Suprapubic skin (tissue), 4 donors: ENCODE data around the gene FGD5. TPM values are rescaled to one million over a fixed set of nuclear protein-coding genes. Genes with fewer than 3 reads are reported as not detected.

ENCODE experiments used
- DNase-seq, 2 donors: peaks; one replicate each; pipeline ENCODE4 v3.0.0-alpha.2; 2019; ENCODE audit warnings: low spot score in 2 of 2
- H3K27ac ChIP-seq: fragments of 200-600 bp; sonication (generic); one replicate; pipeline ENCODE4 v1.5.1; 2019
- H3K27me3 ChIP-seq: fragments of 200-600 bp; sonication (generic); one replicate; pipeline ENCODE4 v1.5.1; 2019
- H3K36me3 ChIP-seq: fragments of 200-600 bp; sonication (generic); one replicate; pipeline ENCODE4 v1.5.1; 2019
- H3K4me1 ChIP-seq: fragments of 200-600 bp; sonication (generic); one replicate; pipeline ENCODE4 v1.5.1; 2019
- H3K4me3 ChIP-seq: fragments of 200-600 bp; sonication (generic); one replicate; pipeline ENCODE4 v1.5.1; 2019; ENCODE audit warnings: mild to moderate bottlenecking
- H3K9me3 ChIP-seq: fragments of 200-600 bp; sonication (generic); one replicate; pipeline ENCODE4 v1.5.1; 2019
- EP300 ChIP-seq: sonication (generic); formaldehyde crosslinking; IDR thresholded peaks from one replicate; pipeline ENCODE4 v1.6.1; 2017; ENCODE audit warnings: antibody characterized with exemption
- POLR2A ChIP-seq, 2 donors: fragments of 450-650 bp; IDR thresholded peaks; one replicate each; pipeline ENCODE4 v1.6.1; 2017; ENCODE audit warnings: antibody characterized with exemption in 2 of 2, mild to moderate bottlenecking in 2 of 2, moderate library complexity in 2 of 2
- POLR2AphosphoS5 ChIP-seq, 3 donors: sonication (generic); formaldehyde crosslinking; IDR thresholded peaks; one replicate each; pipeline ENCODE4 v1.6.1; 2017; ENCODE audit warnings: antibody characterized with exemption in 3 of 3
- WGBS: methylation state at CpG from one replicate; pipeline ENCODE4 v1.1.5; 2018; 5-methylcytosine and 5-hydroxymethylcytosine counted together
- total RNA-seq, 4 donors: library from RNA; depleted of rRNA; stranded (reverse); fragments of >200 nt; gene quantifications; one replicate each; pipeline ENCODE4 v1.1.0, GENCODE V29; 2016
- TF ChIP-seq, protein P1 (sequence below), 2 donors: fragments of 200-600 bp in 1 of 2; fragments of 450-650 bp in 1 of 2; sonication (generic) in 1 of 2; IDR thresholded peaks; one replicate each; pipeline ENCODE4 v1.5.1; 2016 to 2019; ENCODE audit warnings: antibody characterized with exemption in 2 of 2, mild to moderate bottlenecking in 1 of 2, moderate library complexity in 1 of 2

FGD5 gene
- total RNA-seq, 4 donors from 2014 or later: 2.8 to 15.5 (median 7.1) TPM

DNA sequence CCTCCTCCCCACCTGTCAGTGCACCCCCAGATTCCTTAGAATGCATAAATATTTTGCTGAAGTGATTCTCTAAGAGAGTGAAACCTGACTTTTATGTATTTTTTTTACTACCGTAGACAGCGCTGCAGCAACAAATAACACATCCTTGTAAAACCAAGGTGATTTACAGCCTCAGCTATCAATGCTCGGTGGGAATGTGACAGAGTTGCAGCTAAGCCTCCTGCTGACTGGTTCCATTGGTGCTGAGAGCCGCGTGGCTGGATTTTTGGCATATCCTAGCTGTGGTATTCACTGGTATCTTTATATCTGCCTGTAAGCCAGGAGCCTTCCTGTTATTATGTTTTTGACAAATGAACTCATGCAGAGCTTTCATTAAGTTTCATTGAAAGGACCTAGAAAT lies 11.0 kb downstream of the FGD5 start:
- Histone ChIP-seq H3K36me3 (no peaks in the 10 kb centered on the region), H3K27me3 (no peaks in the 10 kb centered on the region), H3K9me3 (no peaks in the 10 kb centered on the region), H3K4me1 (peaks cover under 1% of the 10 kb centered on the region), H3K4me3 (no peak overlapping the region), H3K27ac (no peak overlapping the region)
- DNase-seq: no peak
- 50% methylated on average over 5 of the region's 5 CpGs for WGBS
- TF ChIP-seq, protein P1, sequence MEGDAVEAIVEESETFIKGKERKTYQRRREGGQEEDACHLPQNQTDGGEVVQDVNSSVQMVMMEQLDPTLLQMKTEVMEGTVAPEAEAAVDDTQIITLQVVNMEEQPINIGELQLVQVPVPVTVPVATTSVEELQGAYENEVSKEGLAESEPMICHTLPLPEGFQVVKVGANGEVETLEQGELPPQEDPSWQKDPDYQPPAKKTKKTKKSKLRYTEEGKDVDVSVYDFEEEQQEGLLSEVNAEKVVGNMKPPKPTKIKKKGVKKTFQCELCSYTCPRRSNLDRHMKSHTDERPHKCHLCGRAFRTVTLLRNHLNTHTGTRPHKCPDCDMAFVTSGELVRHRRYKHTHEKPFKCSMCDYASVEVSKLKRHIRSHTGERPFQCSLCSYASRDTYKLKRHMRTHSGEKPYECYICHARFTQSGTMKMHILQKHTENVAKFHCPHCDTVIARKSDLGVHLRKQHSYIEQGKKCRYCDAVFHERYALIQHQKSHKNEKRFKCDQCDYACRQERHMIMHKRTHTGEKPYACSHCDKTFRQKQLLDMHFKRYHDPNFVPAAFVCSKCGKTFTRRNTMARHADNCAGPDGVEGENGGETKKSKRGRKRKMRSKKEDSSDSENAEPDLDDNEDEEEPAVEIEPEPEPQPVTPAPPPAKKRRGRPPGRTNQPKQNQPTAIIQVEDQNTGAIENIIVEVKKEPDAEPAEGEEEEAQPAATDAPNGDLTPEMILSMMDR (IDR thresholded peaks at IDR 0.05): no peak
- TF ChIP-seq POLR2A (IDR thresholded peaks at IDR 0.05): no peak
- no peak for TF ChIP-seq POLR2AphosphoS5 (IDR thresholded peaks at IDR 0.05)
- no peak for TF ChIP-seq EP300

DNA sequence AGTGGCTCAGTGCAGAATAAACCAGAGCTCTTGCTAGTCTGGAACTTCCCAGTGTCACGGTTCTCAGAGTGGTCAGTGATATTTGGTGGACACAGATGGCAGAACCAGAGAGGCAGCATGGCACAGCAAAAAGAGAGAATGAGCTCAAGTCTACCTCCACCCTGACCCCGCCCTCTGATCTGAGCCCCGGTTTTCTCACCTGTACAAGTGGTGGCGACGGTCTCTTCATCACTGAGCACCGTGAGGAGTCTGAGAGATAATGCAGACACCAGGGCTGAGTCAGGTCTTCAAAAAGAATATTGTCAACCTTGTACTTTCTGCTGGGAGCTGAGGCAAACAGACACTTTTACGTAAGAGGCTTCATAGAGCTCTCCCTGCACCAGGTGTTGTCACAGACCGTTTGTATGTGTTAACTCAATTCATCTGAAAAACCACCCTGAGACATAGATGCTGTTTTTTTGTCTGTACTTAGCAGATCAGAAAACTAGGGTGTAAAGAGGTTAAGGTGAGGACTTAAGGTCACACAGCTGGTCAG lies 13.2 kb downstream of the FGD5 start:
- no peaks in the 10 kb centered on the region for H3K9me3 ChIP-seq
- 87% methylated on average over 8 of the region's 8 CpGs for WGBS
- H3K4me3 ChIP-seq: no peak overlapping the region
- TF ChIP-seq POLR2AphosphoS5 (IDR thresholded peaks at IDR 0.05) (no peak), EP300 (no peak), POLR2A (IDR thresholded peaks at IDR 0.05) (no peak)
- TF ChIP-seq, protein P1 (IDR thresholded peaks at IDR 0.05): no peak
- no peak for DNase-seq
- no peaks in the 10 kb centered on the region for H3K36me3 ChIP-seq
- no peaks in the 10 kb centered on the region for H3K27me3 ChIP-seq
- no peak overlapping the region for H3K27ac ChIP-seq
- peaks cover 11% of the 10 kb centered on the region for H3K4me1 ChIP-seq

DNA sequence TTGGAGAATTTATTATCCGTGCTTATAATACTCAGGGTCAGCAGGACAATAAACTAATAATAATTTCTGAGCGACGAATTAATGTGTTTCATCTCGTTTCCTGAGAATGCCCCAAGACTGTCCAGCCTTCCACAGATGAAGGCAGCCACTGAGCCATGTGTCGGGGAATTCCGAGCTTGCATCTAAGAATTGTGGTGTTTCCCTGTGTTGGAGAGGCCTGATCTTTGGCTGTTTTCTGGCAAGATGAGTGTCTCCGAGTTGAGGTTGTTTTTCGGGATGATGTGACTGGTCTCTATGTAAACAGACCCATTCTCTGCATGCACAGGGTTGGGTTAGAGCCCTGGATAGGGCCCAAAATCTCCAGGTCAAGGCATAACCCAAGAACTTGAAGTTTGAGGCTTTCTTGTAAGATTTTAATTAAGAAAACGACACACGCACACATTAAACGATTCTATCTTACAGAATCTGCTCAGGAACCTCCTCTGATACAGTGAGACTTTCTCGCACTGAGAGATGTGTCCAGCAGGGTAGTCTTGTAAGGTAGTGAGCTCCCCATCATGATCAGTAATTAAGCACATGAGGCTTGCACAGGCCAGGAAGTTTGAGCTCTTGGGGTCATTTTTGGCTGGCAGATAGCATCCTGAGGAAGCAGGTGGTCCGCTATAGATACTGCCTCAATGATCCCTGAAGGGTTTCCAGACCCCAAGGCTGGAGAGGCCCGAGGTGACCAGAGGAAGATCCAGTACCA lies 14.4 kb downstream of the FGD5 start:
- Histone ChIP-seq H3K4me3 (no peak overlapping the region), H3K36me3 (no peaks in the 10 kb centered on the region), H3K9me3 (no peaks in the 10 kb centered on the region), H3K27ac (no peak overlapping the region), H3K4me1 (peaks cover 23% of the 10 kb centered on the region), H3K27me3 (no peaks in the 10 kb centered on the region)
- no peak for TF ChIP-seq POLR2A (IDR thresholded peaks at IDR 0.05)
- no peak for TF ChIP-seq POLR2AphosphoS5 (IDR thresholded peaks at IDR 0.05)
- TF ChIP-seq, protein P1 (IDR thresholded peaks at IDR 0.05): no peak
- no peak for DNase-seq
- 69% methylated on average over 14 of the region's 14 CpGs for WGBS

DNA sequence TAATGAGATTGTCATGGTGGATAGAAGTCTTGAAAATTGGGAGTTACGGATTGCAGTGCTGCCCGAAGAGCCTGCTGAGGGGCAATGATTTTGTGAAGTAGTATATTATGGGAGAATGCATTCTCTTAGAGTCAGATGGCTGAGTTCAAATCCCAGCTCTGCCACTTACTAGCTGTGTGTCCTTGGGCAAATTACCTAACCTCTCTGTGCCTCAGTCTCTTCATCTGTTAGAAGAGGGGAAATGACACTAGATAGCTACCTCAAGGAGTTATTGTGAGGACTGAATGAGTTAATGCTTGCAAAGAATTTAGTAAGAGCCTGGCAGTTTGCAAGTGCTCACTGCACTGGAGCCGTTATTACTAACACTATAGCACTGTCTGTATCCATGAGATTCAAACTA lies 15.4 kb downstream of the FGD5 start:
- H3K27ac ChIP-seq: no peak overlapping the region
- TF ChIP-seq, protein P1 (IDR thresholded peaks at IDR 0.05): no peak
- TF ChIP-seq POLR2AphosphoS5 (IDR thresholded peaks at IDR 0.05): no peak
- no peak for TF ChIP-seq EP300
- no peak for TF ChIP-seq POLR2A (IDR thresholded peaks at IDR 0.05)
- no peaks in the 10 kb centered on the region for H3K9me3 ChIP-seq
- WGBS: 83% methylated on average over 3 of the region's 3 CpGs
- H3K36me3 ChIP-seq: no peaks in the 10 kb centered on the region
- no peak overlapping the region for H3K4me3 ChIP-seq
- no peak for DNase-seq
- H3K4me1 ChIP-seq: peaks cover 23% of the 10 kb centered on the region
- no peaks in the 10 kb centered on the region for H3K27me3 ChIP-seq

DNA sequence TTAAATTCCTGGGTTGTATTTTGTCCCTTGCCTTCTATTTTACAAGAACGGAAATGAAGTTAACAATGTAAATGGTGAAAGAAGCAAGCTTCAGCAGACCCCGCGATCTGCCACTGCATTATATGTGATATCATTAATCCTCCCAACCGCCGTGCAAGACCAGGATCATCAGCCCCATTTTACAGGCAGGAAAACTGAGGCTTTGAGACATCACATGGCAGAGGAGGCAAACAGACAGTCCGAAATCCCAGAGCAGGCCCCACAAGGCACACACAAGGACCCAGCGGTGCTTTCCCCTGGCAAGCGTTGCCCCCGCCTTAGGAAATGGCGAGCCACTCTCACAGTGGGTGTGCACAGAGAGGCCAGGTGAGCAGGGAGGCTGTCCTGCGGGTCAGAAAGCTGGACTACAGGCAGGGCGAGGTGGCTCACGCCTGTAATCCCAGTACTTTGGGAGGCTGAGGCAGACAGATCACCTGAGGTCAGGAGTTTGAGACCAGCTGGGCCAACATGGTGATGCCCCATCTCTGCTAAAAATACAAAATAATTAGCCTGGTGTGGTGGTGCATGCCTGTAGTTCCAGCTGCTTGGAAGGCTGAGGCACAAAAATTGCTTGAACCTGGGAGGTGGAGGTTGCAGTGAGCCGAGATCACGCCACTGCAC lies 16.2 kb downstream of the FGD5 start:
- WGBS: 95% methylated on average over 14 of the region's 15 CpGs
- TF ChIP-seq EP300: no peak
- no peak for TF ChIP-seq POLR2A (IDR thresholded peaks at IDR 0.05)
- TF ChIP-seq, protein P1 (IDR thresholded peaks at IDR 0.05): no peak
- no peak for TF ChIP-seq POLR2AphosphoS5 (IDR thresholded peaks at IDR 0.05)
- Histone ChIP-seq H3K27ac (no peak overlapping the region), H3K27me3 (no peaks in the 10 kb centered on the region), H3K36me3 (no peaks in the 10 kb centered on the region), H3K4me3 (no peak overlapping the region), H3K4me1 (peaks cover 23% of the 10 kb centered on the region), H3K9me3 (no peaks in the 10 kb centered on the region)
- peak in 1 of 2 donors; percentile 43 for DNase-seq
